ENCODE results near the gene ADGRB2.

- TF ChIP-seq CTCF (tag by site-specific recombination; IDR thresholded peaks at IDR 0.05) (no peak), KLF1 (tag by site-specific recombination; IDR thresholded peaks at IDR 0.05) (no peak), MYNN (tag by site-specific recombination; IDR thresholded peaks at IDR 0.05; ENCODE audit: borderline replicate concordance) (no peak), ZBTB6 (tag by site-specific recombination; IDR thresholded peaks at IDR 0.05) (no peak), ZNF140 (tag by site-specific recombination; IDR thresholded peaks at IDR 0.05) (no peak), ZNF518A (tag by site-specific recombination; conservative IDR thresholded peaks at IDR 0.05; ENCODE audit: low read depth) (no peak), ZNF544 (tag by site-specific recombination; IDR thresholded peaks at IDR 0.05) (no peak), ZNF132 (tag by site-specific recombination; IDR thresholded peaks at IDR 0.05; ENCODE audit: borderline replicate concordance) (no peak), ZNF776 (tag by site-specific recombination; IDR thresholded peaks at IDR 0.05; ENCODE audit: borderline replicate concordance) (no peak), YY1 (tag by site-specific recombination; IDR thresholded peaks at IDR 0.05) (no peak), ZNF707 (tag by site-specific recombination; IDR thresholded peaks at IDR 0.05) (no peak), HOXA7 (CRISPR knock-in tag; IDR thresholded peaks at IDR 0.05; ENCODE audit: borderline replicate concordance) (no peak), ZNF175 (tag by site-specific recombination; IDR thresholded peaks at IDR 0.05) (no peak)
Measured at GRCh38 chr1:31688233-31688918, 75.8 kb downstream of the ADGRB2 start.
